GM18867 (cell line): ENCODE measurements around the gene LY6G6C.

Source experiments
- ATAC-seq: cut with Tn5 transposase; IDR thresholded peaks from one replicate; pipeline ENCODE4 v1.9.1; 2021; ENCODE audit warnings: mild to moderate bottlenecking, moderate library complexity; ENCODE audit not compliant: unreplicated experiment

The LY6G6C gene, protein sequence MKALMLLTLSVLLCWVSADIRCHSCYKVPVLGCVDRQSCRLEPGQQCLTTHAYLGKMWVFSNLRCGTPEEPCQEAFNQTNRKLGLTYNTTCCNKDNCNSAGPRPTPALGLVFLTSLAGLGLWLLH

DNA sequence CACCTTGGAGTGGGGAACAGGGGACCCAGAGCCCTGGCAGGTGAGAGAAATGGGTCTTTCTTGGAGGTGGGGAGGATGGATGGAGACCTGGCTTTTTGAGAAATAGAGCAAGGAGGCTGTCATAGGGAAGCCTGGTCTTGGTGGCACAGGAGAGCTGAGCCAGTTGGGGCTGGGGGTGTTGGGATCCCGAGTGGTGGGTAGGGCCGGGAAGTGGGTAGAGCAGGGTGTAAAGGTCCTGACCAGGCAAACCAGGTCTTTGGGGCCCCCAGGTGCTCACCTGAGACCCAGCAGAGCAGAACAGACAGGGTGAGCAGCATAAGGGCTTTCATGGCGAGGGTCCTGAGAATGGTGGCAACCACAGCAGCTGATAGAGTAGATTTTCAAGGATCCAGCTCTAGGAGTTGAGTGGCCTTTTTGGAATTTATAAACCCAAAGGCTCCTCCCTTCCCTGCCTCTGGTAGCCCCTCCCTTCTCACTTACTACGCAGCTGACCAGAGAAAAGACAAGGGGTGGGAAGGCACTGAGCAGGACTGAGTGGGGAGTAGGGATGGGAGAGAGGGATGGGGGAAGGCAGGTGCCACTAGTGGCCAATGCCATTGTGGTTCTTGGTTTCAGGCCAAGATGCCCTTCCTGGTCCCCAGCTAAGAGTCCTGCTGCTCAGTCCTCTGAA is at the start of gene LY6G6C:
LY6G6C (minus strand) TSS at position 396 of the 670 bp plus-strand sequence; CDS start at position 329, 67 bp downstream.
- ATAC-seq: no peak

DNA sequence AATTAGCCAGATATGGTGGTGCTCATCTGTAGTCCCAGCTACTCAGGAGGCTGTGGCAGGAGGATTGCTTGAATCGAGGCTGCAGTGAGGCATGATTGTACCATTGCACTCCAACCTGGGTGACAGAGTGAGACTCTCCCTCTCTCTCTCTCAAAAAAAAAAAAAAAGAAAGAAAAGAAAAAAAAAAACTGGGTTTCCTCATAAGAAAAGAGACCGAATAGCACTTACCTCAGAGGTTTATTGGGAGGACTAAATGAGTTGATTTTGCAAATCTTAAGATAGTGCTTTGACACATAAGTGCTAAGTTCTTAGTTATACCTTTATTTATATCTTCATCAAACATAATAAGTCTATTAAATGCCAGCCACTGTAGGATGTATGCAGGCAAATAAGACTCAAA is 49.3 kb upstream of the LY6G6C start:
- ATAC-seq: no peak

DNA sequence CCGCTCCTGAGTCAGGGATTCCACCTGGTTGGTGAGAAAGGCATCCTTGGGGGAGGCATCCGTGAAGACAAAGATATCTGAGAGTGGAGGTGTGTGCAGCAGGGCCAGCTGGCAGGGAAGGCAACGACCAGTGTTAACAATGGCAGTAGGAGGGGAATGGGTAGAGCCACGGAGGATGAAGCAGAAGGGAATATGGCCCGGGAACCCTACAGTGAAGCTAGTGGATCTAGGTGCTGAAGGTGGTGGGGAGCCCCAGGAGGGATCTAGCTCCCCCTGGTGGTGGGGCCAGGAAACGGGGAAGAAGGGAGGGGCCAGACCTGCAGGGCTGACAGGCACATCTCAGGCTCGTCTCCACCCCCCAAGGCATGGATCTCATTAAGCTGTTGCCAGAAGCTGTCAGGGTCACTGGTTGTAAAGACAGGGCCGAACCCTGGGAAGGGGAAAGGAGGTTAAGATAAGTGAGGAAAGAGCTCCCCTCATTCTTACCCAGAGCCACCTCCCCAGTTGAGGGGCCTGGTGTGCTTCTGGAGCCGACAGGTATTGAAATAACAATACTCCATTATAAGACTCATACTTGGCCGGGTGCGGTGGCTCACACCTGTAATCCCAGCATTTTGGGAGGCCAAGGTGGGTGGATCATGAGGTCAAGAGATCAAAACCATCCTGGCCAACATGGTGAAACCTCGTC is 48.3 kb upstream of the LY6G6C start:
- no peak for ATAC-seq

DNA sequence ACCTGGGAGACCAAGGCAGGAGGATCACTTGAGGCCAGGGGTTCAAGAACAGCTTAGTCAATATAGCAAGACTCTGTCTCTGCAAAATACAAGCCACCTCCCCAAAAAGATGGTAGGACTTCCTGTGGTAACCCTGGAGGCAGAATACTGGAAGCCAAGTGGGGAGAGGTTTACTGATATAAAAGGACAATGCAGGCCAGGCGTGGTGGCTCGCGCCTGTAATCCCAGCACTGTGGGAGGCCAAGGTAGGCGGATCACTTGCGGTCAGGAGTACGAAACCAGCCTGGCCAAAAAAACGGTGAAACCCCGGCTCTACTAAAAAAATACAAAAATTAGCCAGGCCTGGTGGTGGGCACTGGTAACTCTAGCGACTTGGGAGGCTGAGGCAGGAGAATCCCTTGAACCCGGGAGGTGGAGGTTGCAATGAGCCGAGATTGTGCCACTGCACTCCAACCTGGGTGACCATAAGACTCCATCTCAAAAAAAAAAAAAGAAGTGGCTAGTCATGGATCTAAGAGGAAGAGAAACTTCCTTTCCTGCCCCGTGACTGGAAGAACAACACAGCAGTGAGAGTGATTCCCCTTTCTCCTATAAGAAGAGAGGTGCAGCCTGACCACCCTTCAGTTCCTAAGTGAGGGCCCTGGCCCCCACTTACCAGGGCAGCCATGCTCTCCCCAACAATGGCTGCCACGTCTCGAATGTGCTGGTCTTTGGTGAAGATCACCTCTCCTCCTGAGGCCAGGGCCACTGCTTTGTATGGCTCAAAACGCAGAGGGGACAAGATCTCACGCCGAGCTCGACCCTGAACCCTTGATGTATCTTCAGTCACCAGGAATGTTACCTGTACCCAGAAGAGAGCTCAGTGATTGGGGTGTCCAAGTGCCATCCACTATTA is 47.1 kb upstream of the LY6G6C start:
- ATAC-seq: no peak

- no peak for ATAC-seq
These were observed 45.6 kb upstream of the LY6G6C start for GRCh38 chr6:31767096-31767645.

- no peak for ATAC-seq
These were observed 44.6 kb upstream of the LY6G6C start for GRCh38 chr6:31765910-31766794.

- ATAC-seq: no peak
These were observed 44.0 kb upstream of the LY6G6C start for GRCh38 chr6:31765559-31765909.

GRCh38 chr6:31764198-31764597 is 42.7 kb upstream of the LY6G6C start:
- ATAC-seq: no peak

DNA sequence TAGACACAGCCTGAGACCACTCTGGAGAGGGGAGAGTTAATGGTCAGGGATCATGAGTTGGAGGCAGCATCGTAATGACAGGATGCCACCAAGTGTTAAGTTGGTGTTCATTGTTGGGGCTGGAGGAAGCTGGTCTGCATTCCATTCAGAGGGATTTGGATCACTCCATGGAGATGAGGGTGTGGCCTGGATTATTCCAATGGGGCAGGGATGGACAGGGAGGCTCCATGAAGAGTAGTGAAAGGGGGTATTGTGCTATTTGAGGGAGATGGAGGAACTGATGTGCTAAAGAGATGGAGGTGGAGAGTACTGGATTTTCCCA is 42.0 kb upstream of the LY6G6C start:
- ATAC-seq: no peak

DNA sequence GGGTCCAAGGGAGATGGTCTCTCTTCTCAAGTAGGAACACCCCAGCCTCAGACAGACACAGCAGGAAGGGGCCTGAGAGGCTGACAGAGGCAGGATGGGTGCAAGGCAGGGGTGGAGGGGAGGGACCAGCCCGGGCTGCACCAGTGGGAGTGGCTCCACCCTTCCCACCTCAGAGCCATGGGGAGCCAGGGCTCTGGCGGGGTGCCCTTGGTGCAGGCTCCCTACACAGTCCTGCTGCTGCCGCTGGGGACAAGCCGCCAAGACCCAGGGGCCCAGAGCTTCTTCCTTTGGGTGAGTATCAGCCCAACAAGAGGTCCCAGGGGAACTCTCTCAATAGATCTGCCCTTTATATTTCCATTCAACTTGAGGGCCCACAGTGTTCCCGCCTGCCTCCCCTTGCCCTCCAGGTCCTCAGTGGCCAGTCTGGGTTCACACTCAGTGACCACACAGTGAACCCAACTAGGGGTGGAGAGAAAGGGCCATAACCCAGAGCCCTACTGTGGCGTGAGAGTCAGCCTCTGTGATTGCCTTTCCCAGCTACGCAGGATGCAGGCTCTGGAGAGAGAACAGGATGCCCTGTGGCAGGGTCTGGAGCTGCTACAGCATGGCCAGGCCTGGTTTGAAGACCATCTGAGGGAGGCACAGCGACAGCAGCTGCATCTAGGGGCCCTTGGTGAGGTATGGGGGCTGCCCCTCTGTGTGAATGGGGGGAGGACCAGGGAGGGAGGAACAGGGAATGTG is 41.5 kb upstream of the LY6G6C start:
- no peak for ATAC-seq

DNA sequence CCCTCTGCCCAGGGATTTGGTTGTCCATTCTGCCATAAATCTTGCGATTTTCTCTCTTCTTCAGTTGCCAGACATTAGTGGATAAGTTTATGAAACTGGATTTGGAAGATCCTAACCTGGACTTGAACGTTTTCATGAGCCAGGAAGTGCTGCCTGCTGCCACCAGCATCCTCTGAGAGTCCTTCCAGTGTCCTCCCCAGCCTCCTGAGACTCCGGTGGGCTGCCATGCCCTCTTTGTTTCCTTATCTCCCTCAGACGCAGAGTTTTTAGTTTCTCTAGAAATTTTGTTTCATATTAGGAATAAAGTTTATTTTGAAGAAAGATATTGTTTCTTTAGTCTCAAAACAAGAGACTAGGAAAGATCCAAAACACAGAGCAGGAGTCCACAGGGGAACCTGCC is 40.8 kb upstream of the LY6G6C start, which contains the start of gene SAPCD1:
SAPCD1 (plus strand) TSS at position 301 of the 400 bp plus-strand sequence. CDS start 399 bp downstream, outside the sequence.
- no peak for ATAC-seq

- no peak for ATAC-seq
These were observed 39.8 kb upstream of the LY6G6C start for GRCh38 chr6:31761343-31761742.

GRCh38 chr6:31760790-31761189 is 39.2 kb upstream of the LY6G6C start:
- ATAC-seq: no peak

- no peak for ATAC-seq
These were observed 36.7 kb upstream of the LY6G6C start for GRCh38 chr6:31758281-31758680.

GRCh38 chr6:31752739-31753319 is 31.3 kb upstream of the LY6G6C start:
- no peak for ATAC-seq

GRCh38 chr6:31750411-31751022 is 29.0 kb upstream of the LY6G6C start:
- no peak for ATAC-seq

DNA sequence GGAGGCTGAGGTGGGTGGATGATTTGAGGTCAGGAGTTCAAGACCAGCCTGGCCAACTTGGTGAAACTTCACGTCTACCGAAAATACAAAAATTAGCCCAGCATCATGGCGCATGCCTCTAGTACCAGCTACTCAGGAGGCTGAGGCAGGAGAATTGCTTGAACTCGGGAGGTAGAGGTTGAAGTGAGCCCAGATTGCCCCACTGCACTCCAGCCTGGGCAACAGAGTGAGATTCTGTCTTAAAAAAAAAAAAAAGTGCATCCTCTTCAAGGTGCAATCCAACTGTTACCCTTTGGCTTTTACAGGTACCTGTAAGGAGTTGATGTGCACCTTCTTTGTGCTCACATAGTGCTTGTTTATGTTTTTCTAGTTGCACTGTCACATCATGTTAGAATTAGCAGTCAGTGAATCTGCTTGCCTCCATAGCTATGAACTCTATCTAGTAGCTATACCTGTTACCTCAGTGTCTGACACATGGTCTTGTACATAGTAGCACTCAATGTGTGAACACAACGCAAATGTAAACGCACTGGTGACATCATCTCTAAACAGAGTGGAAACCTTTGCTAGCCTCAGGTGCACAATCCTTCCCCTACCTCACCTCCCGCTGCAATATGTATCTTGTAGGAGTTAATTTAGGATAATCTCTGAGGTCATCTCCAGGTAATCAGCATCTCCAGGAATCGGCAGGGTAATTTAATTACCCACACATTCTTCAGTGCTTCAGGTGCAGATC is 27.9 kb upstream of the LY6G6C start:
- ATAC-seq: no peak

GRCh38 chr6:31744422-31744821 is 22.9 kb upstream of the LY6G6C start:
- no peak for ATAC-seq
